GM12891 (cell line): ENCODE results near the gene ZSWIM4.

Source experiments
- DNase-seq: peaks from one replicate; pipeline ENCODE4 v3.0.0; 2011; ENCODE audit warnings: low spot score; ENCODE audit not compliant: insufficient read length
- FAIRE-seq: peaks from 2 replicates; lab custom pipeline; 2011; peaks lifted over from hg19 to GRCh38; lab: Jason Lieb, UNC
- PAX5 ChIP-seq: IDR thresholded peaks from 2 replicates; pipeline ENCODE4 v1.6.1; 2011; ENCODE audit warnings: low read length, moderate library complexity, mild to moderate bottlenecking; ENCODE audit not compliant: insufficient read depth, severe bottlenecking
- POLR2A ChIP-seq: IDR thresholded peaks from 2 replicates; pipeline ENCODE4 v1.6.1; 2011; ENCODE audit warnings: low read depth, low read length, control low read depth
- POLR2AphosphoS5 ChIP-seq: IDR thresholded peaks from 2 replicates; pipeline ENCODE4 v1.6.1; 2011; ENCODE audit warnings: low read depth, low read length, control low read depth
- POU2F2 ChIP-seq: IDR thresholded peaks from 2 replicates; pipeline ENCODE4 v1.6.1; 2011; ENCODE audit warnings: low read depth, mild to moderate bottlenecking, control low read depth, low read length, moderate library complexity
- SPI1 ChIP-seq: IDR thresholded peaks from 2 replicates; pipeline ENCODE4 v1.6.1; 2011; ENCODE audit warnings: low read depth, low read length, control low read depth
- TAF1 ChIP-seq: IDR thresholded peaks from 2 replicates; pipeline ENCODE4 v1.6.1; 2011; ENCODE audit warnings: low read depth, low read length, control low read depth

ZSWIM4 gene

GRCh38 chr19:13839938-13840304 is 44.7 kb downstream of the ZSWIM4 start:
- FAIRE-seq (no peak), DNase-seq (no peak)
- no peak for TF ChIP-seq POU2F2
- no peak for TF ChIP-seq POLR2A
- TF ChIP-seq TAF1, result no peak
- no peak for TF ChIP-seq POLR2AphosphoS5
- TF ChIP-seq PAX5, result no peak
- TF ChIP-seq SPI1, result no peak

GRCh38 chr19:13840305-13841085 is 45.3 kb downstream of the ZSWIM4 start:
- TF ChIP-seq TAF1, result no peak
- peak; percentile 42; the same call in 1 of the 2 replicates for TF ChIP-seq POLR2AphosphoS5
- TF ChIP-seq POLR2A, result peak; percentile 31
- TF ChIP-seq PAX5, result peak; percentile 62
- no peak for TF ChIP-seq POU2F2
- FAIRE-seq (peak; percentile 77), DNase-seq (no peak)

GRCh38 chr19:13841086-13841961 is 46.1 kb downstream of the ZSWIM4 start:
- DNase-seq, result no peak
- FAIRE-seq, result no peak
- TF ChIP-seq TAF1 (no peak), POU2F2 (no peak), POLR2AphosphoS5 (0 out of 2 replicates have a peak, but pooled peaks have one; percentile 6), PAX5 (no peak)

- no peak for DNase-seq
- TF ChIP-seq TAF1 (no peak), POLR2A (no peak), SPI1 (no peak), POLR2AphosphoS5 (no peak), POU2F2 (no peak), PAX5 (no peak)
- no peak for FAIRE-seq
These were observed 46.7 kb downstream of the ZSWIM4 start for GRCh38 chr19:13841962-13842290.

GRCh38 chr19:13842291-13843103 is 47.3 kb downstream of the ZSWIM4 start:
- FAIRE-seq (peak; percentile 40), DNase-seq (peak; percentile 64)
- peak; percentile 19; the same call in 1 of the 2 replicates for TF ChIP-seq POU2F2
- TF ChIP-seq POLR2AphosphoS5, result peak; percentile 21; the same call in 1 of the 2 replicates
- peak; percentile 52; the same call in 1 of the 2 replicates for TF ChIP-seq TAF1
- no peak for TF ChIP-seq PAX5
- TF ChIP-seq SPI1, result no peak
- TF ChIP-seq POLR2A, result peak; percentile 71

- no peak for FAIRE-seq
- TF ChIP-seq TAF1 (no peak), POLR2A (no peak), SPI1 (no peak), POU2F2 (no peak), POLR2AphosphoS5 (no peak), PAX5 (no peak)
- no peak for DNase-seq
These were observed 48.1 kb downstream of the ZSWIM4 start for GRCh38 chr19:13843104-13843921.

- FAIRE-seq (no peak), DNase-seq (no peak)
- TF ChIP-seq TAF1, result no peak
- TF ChIP-seq POLR2AphosphoS5, result no peak
- no peak for TF ChIP-seq SPI1
- no peak for TF ChIP-seq PAX5
- TF ChIP-seq POLR2A, result no peak
These were observed 48.9 kb downstream of the ZSWIM4 start for GRCh38 chr19:13844130-13844631.
